Neural crest cell (in vitro differentiated cells): ENCODE results near the gene FFAR3. TPM values are rescaled to one million over a fixed set of nuclear protein-coding genes. Genes with fewer than 3 reads are reported as not detected.

ENCODE experiments used
- DNase-seq: peaks from one replicate; pipeline ENCODE4 v3.0.0; 2021; ENCODE audit warnings: low read depth, mixed read lengths, low spot score
- H3K27ac Mint-ChIP-seq: one replicate; pipeline ENCODE4 v1.8.0; 2021; ENCODE audit warnings: mild to moderate bottlenecking, mixed read lengths; ENCODE audit not compliant: unreplicated experiment
- H3K27me3 Mint-ChIP-seq: 2 replicates; pipeline ENCODE4 v1.8.0; 2021; ENCODE audit warnings: low read depth, mild to moderate bottlenecking, mixed read lengths
- H3K36me3 Mint-ChIP-seq: 2 replicates; pipeline ENCODE4 v1.8.0; 2021; ENCODE audit warnings: low read depth, mild to moderate bottlenecking, mixed read lengths
- H3K4me1 Mint-ChIP-seq: 2 replicates; pipeline ENCODE4 v1.8.0; 2021; ENCODE audit warnings: mixed read lengths
- H3K4me3 Mint-ChIP-seq: one replicate; pipeline ENCODE4 v1.8.0; 2021; ENCODE audit warnings: mild to moderate bottlenecking, mixed read lengths
- H3K9me3 Mint-ChIP-seq: 2 replicates; pipeline ENCODE4 v1.8.0; 2021; ENCODE audit warnings: mixed read lengths
- CTCF ChIP-seq: fragments of 200-600 bp; sonication (generic); conservative IDR thresholded peaks from 2 replicates; pipeline ENCODE4 v1.5.0; 2021; ENCODE audit warnings: antibody characterized with exemption, mild to moderate bottlenecking
- total RNA-seq: library from RNA; stranded (reverse); gene quantifications from 2 replicates; pipeline ENCODE4 v1.2.1, GENCODE V29; 2021

Gene FFAR3
- total RNA-seq, 1 donor from 2014 or later: not detected

GRCh38 chr19:35344511-35345031 lies 13.7 kb upstream of the FFAR3 start:
- Mint-ChIP-seq H3K27ac (no peak overlapping the region), H3K4me1 (no peaks in the 10 kb centered on the region), H3K9me3 (no peaks in the 10 kb centered on the region), H3K36me3 (no peaks in the 10 kb centered on the region), H3K27me3 (peaks cover 44% of the 10 kb centered on the region), H3K4me3 (no peak overlapping the region)
- no peak for TF ChIP-seq CTCF
- DNase-seq: no peak

DNA sequence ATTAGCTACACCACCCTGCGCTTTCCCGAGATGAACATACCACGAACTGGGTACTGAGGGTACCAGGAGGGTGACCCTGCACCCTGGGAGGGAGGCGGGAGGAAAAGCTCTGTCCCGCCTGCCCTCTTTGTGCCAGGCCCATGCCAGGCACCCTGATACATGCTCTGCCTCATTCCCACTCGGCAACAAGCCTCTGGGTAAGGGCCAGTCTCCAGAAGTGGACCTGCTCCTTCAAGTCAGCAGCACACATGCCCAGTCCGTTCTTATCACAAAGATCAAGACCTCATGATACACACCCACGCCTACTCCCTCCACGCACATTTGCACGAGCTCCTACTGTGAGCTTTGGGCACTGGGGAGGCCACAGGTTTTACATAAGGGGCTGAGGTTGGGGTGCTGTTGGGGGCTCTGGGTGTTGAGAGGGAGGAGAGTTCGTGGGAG lies 12.6 kb upstream of the FFAR3 start:
- TF ChIP-seq CTCF: no peak
- Mint-ChIP-seq H3K4me3 (no peak overlapping the region), H3K36me3 (no peaks in the 10 kb centered on the region), H3K4me1 (no peaks in the 10 kb centered on the region), H3K27me3 (peaks cover 46% of the 10 kb centered on the region), H3K9me3 (no peaks in the 10 kb centered on the region), H3K27ac (peak overlapping the region; percentile 47)
- DNase-seq: no peak

DNA sequence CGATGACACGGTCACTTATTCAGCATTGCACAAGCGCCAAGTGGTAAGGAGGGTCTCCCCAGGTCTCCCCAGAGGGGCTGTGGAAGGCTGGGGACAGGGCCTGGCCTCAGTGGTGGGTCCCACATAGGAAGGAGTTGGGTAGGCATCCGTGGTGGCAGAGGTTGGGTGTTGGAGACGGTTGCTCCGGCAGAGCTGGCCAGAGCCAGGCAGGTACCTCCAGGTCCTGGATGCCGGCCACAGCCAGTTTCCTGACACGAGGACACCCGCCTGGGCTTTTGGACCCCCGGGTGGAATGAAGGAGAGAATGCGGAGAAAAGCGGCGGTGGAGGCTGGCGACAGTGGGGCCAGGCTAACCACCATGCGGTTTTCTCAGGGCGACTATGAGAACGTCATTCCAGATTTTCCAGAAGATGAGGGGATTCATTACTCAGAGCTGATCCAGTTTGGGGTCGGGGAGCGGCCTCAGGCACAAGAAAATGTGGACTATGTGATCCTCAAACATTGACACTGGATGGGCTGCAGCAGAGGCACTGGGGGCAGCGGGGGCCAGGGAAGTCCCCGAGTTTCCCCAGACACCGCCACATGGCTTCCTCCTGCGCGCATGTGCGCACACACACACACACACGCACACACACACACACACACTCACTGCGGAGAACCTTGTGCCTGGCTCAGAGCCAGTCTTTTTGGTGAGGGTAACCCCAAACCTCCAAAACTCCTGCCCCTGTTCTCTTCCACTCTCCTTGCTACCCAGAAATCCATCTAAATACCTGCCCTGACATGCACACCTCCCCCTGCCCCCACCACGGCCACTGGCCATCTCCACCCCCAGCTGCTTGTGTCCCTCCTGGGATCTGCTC lies 11.8 kb upstream of the FFAR3 start:
- Mint-ChIP-seq H3K9me3 (no peaks in the 10 kb centered on the region), H3K27me3 (peaks cover 46% of the 10 kb centered on the region), H3K36me3 (no peaks in the 10 kb centered on the region), H3K4me1 (no peaks in the 10 kb centered on the region), H3K4me3 (no peak overlapping the region), H3K27ac (no peak overlapping the region)
- no peak for TF ChIP-seq CTCF
- DNase-seq: no peak

DNA sequence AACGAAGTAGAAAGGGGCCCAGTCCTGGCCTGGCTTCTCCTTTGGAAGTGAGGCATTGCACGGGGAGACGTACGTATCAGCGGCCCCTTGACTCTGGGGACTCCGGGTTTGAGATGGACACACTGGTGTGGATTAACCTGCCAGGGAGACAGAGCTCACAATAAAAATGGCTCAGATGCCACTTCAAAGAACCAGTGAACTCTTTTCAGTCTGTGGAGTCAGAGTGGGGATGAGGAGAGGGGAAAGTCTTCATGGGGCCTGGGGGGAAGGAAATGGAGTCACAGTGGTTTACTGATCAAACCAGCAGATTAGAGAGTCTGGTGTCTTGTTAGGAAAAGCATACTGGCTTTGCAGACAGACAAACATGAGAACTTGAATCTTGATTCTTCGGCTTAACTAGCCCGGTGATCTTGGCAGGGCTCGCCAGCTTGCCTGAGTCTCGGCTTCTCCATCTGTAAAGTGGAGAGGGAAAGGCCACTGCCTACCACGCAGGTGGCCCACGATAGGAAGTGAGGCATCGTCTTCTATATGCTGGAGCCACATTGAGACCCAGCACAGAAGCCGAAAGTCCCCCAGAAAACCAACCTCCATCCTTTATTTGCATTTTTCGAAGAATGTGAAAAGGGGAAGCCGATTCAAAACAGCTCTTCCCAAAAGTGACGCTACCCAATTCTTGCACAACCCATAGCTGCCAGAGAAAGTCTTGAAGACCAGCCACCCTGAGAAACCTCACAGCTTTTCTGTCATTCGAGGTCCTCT lies 10.9 kb upstream of the FFAR3 start, which contains the start of gene FFAR1:
TSS of gene FFAR1 (plus strand) at position 732 of the 759 bp plus-strand sequence. CDS start 3,650 bp downstream, outside the sequence.
- H3K4me3 Mint-ChIP-seq: no peak within 1 kb of the TSS
- no peak for DNase-seq
- no peak for TF ChIP-seq CTCF
- peaks cover 41% of the 10 kb centered on the region for H3K27me3 Mint-ChIP-seq
- H3K27ac Mint-ChIP-seq: no peak within 1 kb of the TSS
- H3K4me1 Mint-ChIP-seq: no peaks in the 10 kb centered on the region
- H3K36me3 Mint-ChIP-seq: no peaks in the 10 kb centered on the region
- no peaks in the 10 kb centered on the region for H3K9me3 Mint-ChIP-seq

GRCh38 chr19:35347930-35348298 lies 10.3 kb upstream of the FFAR3 start:
- Mint-ChIP-seq H3K4me3 (no peak overlapping the region), H3K27ac (no peak overlapping the region), H3K36me3 (no peaks in the 10 kb centered on the region), H3K4me1 (no peaks in the 10 kb centered on the region), H3K27me3 (peaks cover 44% of the 10 kb centered on the region), H3K9me3 (no peaks in the 10 kb centered on the region)
- TF ChIP-seq CTCF: no peak
- no peak for DNase-seq
